IMR-90 (cell line): ENCODE results near the gene NPAS3. TPM values are rescaled to one million over a fixed set of nuclear protein-coding genes. Genes with fewer than 3 reads are reported as not detected.

Source experiments
- ATAC-seq: fragments of 200-7000 bp; cut with Tn5 transposase; 2 replicates; pipeline ENCODE4 v1.9.1; 2020; ENCODE audit warnings: low read depth, mild to moderate bottlenecking, moderate library complexity
- BruUV-seq: library from RNA; stranded (reverse); fragments of 400-500 nt; replicated peaks from 2 replicates; lab custom pipeline; 2021; lab: Mats Ljungman, UMichigan
- CTCF ChIA-PET: fragments of 300-600 bp; formaldehyde crosslinking; extraction: SDS; loops from one replicate; lab custom pipeline; 2021; ENCODE audit warnings: antibody characterized with exemption; lab: Yijun Ruan, JAX
- POLR2A ChIA-PET: fragments of 300-600 bp; sonication (Branson Sonifier 250); formaldehyde crosslinking; loops from one replicate; lab custom pipeline; 2022; ENCODE audit warnings: antibody characterized with exemption; ENCODE audit not compliant: unreplicated experiment; lab: Charles Lee
- DNase-seq: peaks from one replicate; pipeline ENCODE4 v3.0.0; 2013
- H2AFZ ChIP-seq: replicated peaks from 2 replicates; pipeline ENCODE3; 2013; ENCODE audit warnings: low read length, mild to moderate bottlenecking; ENCODE audit not compliant: poor library complexity
- H2AK5ac ChIP-seq: 2 replicates; pipeline ENCODE4 v1.6.1; 2013; ENCODE audit warnings: low read depth, low read length, inconsistent platforms
- H2AK9ac ChIP-seq: replicated peaks from 2 replicates; pipeline ENCODE3; 2013; ENCODE audit warnings: mild to moderate bottlenecking, low read depth, low read length, moderate library complexity; ENCODE audit not compliant: poor library complexity
- H2BK120ac ChIP-seq: 2 replicates; pipeline ENCODE4 v1.6.1; 2013; ENCODE audit warnings: low read depth, low read length, inconsistent platforms
- H2BK15ac ChIP-seq: 3 replicates; pipeline ENCODE4 v1.6.1; 2013; ENCODE audit warnings: low read depth, low read length, inconsistent platforms
- H2BK20ac ChIP-seq: 2 replicates; pipeline ENCODE4 v1.6.1; 2013; ENCODE audit warnings: low read depth, mild to moderate bottlenecking, inconsistent platforms, low read length, moderate library complexity
- H2BK5ac ChIP-seq: 2 replicates; pipeline ENCODE4 v1.6.1; 2013; ENCODE audit warnings: mild to moderate bottlenecking, low read depth, low read length, inconsistent platforms; ENCODE audit not compliant: poor library complexity, severe bottlenecking
- H3K14ac ChIP-seq: replicated peaks from 2 replicates; pipeline ENCODE4 v1.6.1; 2013; ENCODE audit warnings: low read depth, low read length, inconsistent platforms
- H3K18ac ChIP-seq: 2 replicates; pipeline ENCODE4 v1.6.1; 2013; ENCODE audit warnings: low read depth, low read length, control low read depth
- H3K23ac ChIP-seq: 2 replicates; pipeline ENCODE4 v1.6.1; 2013; ENCODE audit warnings: low read depth, low read length, inconsistent platforms
- H3K27ac ChIP-seq: 2 replicates; pipeline ENCODE4 v1.5.1; 2013; ENCODE audit warnings: mild to moderate bottlenecking, control low read depth, low read length; ENCODE audit not compliant: insufficient read depth
- H3K27me3 ChIP-seq: 2 replicates; pipeline ENCODE4 v1.6.1; 2013; ENCODE audit warnings: low read length; ENCODE audit not compliant: control insufficient read depth, insufficient read depth
- H3K36me3 ChIP-seq: 2 replicates; pipeline ENCODE4 v1.6.1; 2013; ENCODE audit warnings: low read length, mixed read lengths; ENCODE audit not compliant: control insufficient read depth, insufficient read depth
- H3K4ac ChIP-seq: 2 replicates; pipeline ENCODE4 v1.6.1; 2013; ENCODE audit warnings: low read depth, low read length, inconsistent platforms
- H3K4me1 ChIP-seq: 2 replicates; pipeline ENCODE4 v1.6.1; 2013; ENCODE audit warnings: low read length, mixed read lengths; ENCODE audit not compliant: control insufficient read depth, insufficient read depth
- H3K4me2 ChIP-seq: 2 replicates; pipeline ENCODE4 v1.6.1; 2013; ENCODE audit warnings: low read depth, mild to moderate bottlenecking, control low read depth, low read length, moderate library complexity
- H3K4me3 ChIP-seq: 2 replicates; pipeline ENCODE4 v1.5.1; 2013; ENCODE audit warnings: low read depth, mild to moderate bottlenecking, control low read depth, low read length, moderate library complexity; ENCODE audit not compliant: insufficient read depth
- H3K56ac ChIP-seq: 2 replicates; pipeline ENCODE4 v1.6.1; 2013; ENCODE audit warnings: low read length, inconsistent platforms; ENCODE audit not compliant: insufficient read depth; ENCODE audit errors: extremely low read depth
- H3K79me1 ChIP-seq, 2 experiments: 2 replicates each; pipeline ENCODE4 v1.6.1; 2013; ENCODE audit warnings: low read length in 2 of 2, inconsistent platforms in 1 of 2, low read depth in 1 of 2
- H3K9ac ChIP-seq: 2 replicates; pipeline ENCODE4 v1.6.1; 2013; ENCODE audit warnings: low read depth, low read length, control low read depth
- H3K9me1 ChIP-seq: 2 replicates; pipeline ENCODE4 v1.6.1; 2013; ENCODE audit warnings: low read length, inconsistent platforms; ENCODE audit not compliant: insufficient read depth
- H3K9me3 ChIP-seq: 2 replicates; pipeline ENCODE4 v1.6.1; 2013; ENCODE audit warnings: low read length; ENCODE audit not compliant: control insufficient read depth, insufficient read depth
- H4K20me1 ChIP-seq: 2 replicates; pipeline ENCODE4 v1.6.1; 2013; ENCODE audit warnings: low read length, inconsistent platforms; ENCODE audit not compliant: insufficient read depth
- H4K5ac ChIP-seq: 2 replicates; pipeline ENCODE4 v1.6.1; 2013; ENCODE audit warnings: mild to moderate bottlenecking, low read depth, low read length, control low read depth
- H4K8ac ChIP-seq, 2 experiments: 2 replicates each; pipeline ENCODE4 v1.6.1; 2013; ENCODE audit warnings: low read depth in 2 of 2, low read length in 2 of 2, control low read depth in 1 of 2, inconsistent platforms in 1 of 2
- H4K91ac ChIP-seq: 2 replicates; pipeline ENCODE4 v1.6.1; 2013; ENCODE audit warnings: low read depth, low read length, inconsistent platforms; ENCODE audit not compliant: insufficient read depth
- CEBPB ChIP-seq: IDR thresholded peaks from 2 replicates; pipeline ENCODE4 v1.6.1; 2012; ENCODE audit warnings: low read depth, low read length, improper control_type of control experiment
- CHD1 ChIP-seq: IDR thresholded peaks from 2 replicates; pipeline ENCODE4 v1.6.1; 2012; ENCODE audit warnings: low read depth, low read length, improper control_type of control experiment
- ELK1 ChIP-seq: fragments of 150-350 bp; IDR thresholded peaks from 2 replicates; pipeline ENCODE4 v1.6.1; 2016; ENCODE audit warnings: low read depth, mild to moderate bottlenecking, low read length, moderate library complexity, borderline replicate concordance
- FOS ChIP-seq: fragments of 150-350 bp; IDR thresholded peaks from 2 replicates; pipeline ENCODE4 v1.6.1; 2016; ENCODE audit warnings: low read depth, low read length
- MAFK ChIP-seq: IDR thresholded peaks from 2 replicates; pipeline ENCODE4 v1.6.1; 2012; ENCODE audit warnings: low read depth, low read length, improper control_type of control experiment
- MAZ ChIP-seq: IDR thresholded peaks from 2 replicates; pipeline ENCODE4 v1.6.1; 2012; ENCODE audit warnings: low read depth, mild to moderate bottlenecking, low read length, improper control_type of control experiment, moderate library complexity, borderline replicate concordance
- MXI1 ChIP-seq: IDR thresholded peaks from 2 replicates; pipeline ENCODE4 v1.6.1; 2012; ENCODE audit warnings: low read depth, mild to moderate bottlenecking, low read length, moderate library complexity, borderline replicate concordance
- NFE2L2 ChIP-seq: fragments of 150-350 bp; IDR thresholded peaks from 2 replicates; pipeline ENCODE4 v1.6.1; 2016; ENCODE audit warnings: low read depth, mild to moderate bottlenecking, low read length
- POLR2A ChIP-seq: IDR thresholded peaks from 2 replicates; pipeline ENCODE4 v1.6.1; 2012; ENCODE audit warnings: mild to moderate bottlenecking, low read depth, low read length
- RAD21 ChIP-seq: IDR thresholded peaks from 2 replicates; pipeline ENCODE4 v1.6.1; 2012; ENCODE audit warnings: low read length, improper control_type of control experiment
- RCOR1 ChIP-seq: IDR thresholded peaks from 2 replicates; pipeline ENCODE4 v1.6.1; 2012; ENCODE audit warnings: mild to moderate bottlenecking, low read length, improper control_type of control experiment; ENCODE audit not compliant: insufficient replicate concordance
- RFX5 ChIP-seq: IDR thresholded peaks from 2 replicates; pipeline ENCODE4 v1.8.0; 2012; ENCODE audit warnings: low read depth, mild to moderate bottlenecking, low read length, moderate library complexity
- SMC3 ChIP-seq: fragments of 150-350 bp; IDR thresholded peaks from 2 replicates; pipeline ENCODE4 v1.6.1; 2016; ENCODE audit warnings: low read depth, mild to moderate bottlenecking, antibody characterized with exemption, low read length, moderate library complexity
- USF2 ChIP-seq: fragments of 150-350 bp; IDR thresholded peaks from 2 replicates; pipeline ENCODE4 v1.6.1; 2017; ENCODE audit warnings: mild to moderate bottlenecking, antibody characterized with exemption, low read length, low read depth
- WGBS, 2 experiments: methylation state at CpG; one replicate each; pipeline versions ENCODE4 v1.1.5 to v1.1.7; 2013; ENCODE audit warnings: missing lambda C conversion rate in 2 of 2; ENCODE audit not compliant: insufficient read length in 1 of 2; ENCODE audit errors: extremely low coverage in 2 of 2; 5-methylcytosine and 5-hydroxymethylcytosine counted together
- dilution Hi-C: fragments of 300-500 bp; cut with HindIII; formaldehyde crosslinking; loops from one replicate; pipeline ENCODE4 v1.14.3; 2018; ENCODE audit warnings: low sequenced_read_pairs; ENCODE audit not compliant: unreplicated experiment
- in situ Hi-C: fragments of 300-500 bp; cut with MboI; formaldehyde crosslinking; loops from 3 replicates; pipeline ENCODE4 v1.14.3; 2019; ENCODE audit warnings: low sequenced_read_pairs, inconsistent platforms, mixed read lengths
- intact Hi-C: fragments of 100-400 bp; cut with micrococcal nuclease; formaldehyde crosslinking; loops from 2 replicates; pipeline ENCODE4 v1.10.0; 2022
- polyA plus RNA-seq, 3 experiments: library from polyadenylated mRNA; depleted of rRNA; stranded (reverse); fragments of >200 nt; gene quantifications; 2 replicates each; pipeline ENCODE4 v1.2.3, GENCODE V29; 2012; ENCODE audit warnings: low replicate concordance in 1 of 3
- total RNA-seq: library from RNA; depleted of rRNA; stranded (reverse); fragments of >200 nt; gene quantifications from 2 replicates; pipeline ENCODE4 v1.2.3, GENCODE V29; 2012
- TF ChIP-seq, protein P1 (sequence below): conservative IDR thresholded peaks from 2 replicates; pipeline ENCODE4 v1.5.1; 2012; ENCODE audit warnings: mild to moderate bottlenecking, low read depth, low read length, improper control_type of control experiment

The NPAS3 gene
- total and polyA plus RNA-seq, 2 of the 4 experiments (the other 2 are of a cell fraction) = not detected

- Histone ChIP-seq H3K56ac (no peak overlapping the region), H3K79me1 (no peaks in the 10 kb centered on the region), H3K23ac (no peak overlapping the region), H2AK9ac (no peak overlapping the region), H2AFZ (no peak overlapping the region), H4K91ac (no peak overlapping the region), H4K20me1 (no peaks in the 10 kb centered on the region), H3K4me1 (no peaks in the 10 kb centered on the region), H3K4ac (no peak overlapping the region), H3K4me3 (no peak overlapping the region), H3K27ac (no peak overlapping the region), H3K36me3 (no peaks in the 10 kb centered on the region), H4K5ac (no peak overlapping the region), H3K9me1 (no peaks in the 10 kb centered on the region), H3K9ac (no peak overlapping the region), H3K9me3 (no peaks in the 10 kb centered on the region), H3K14ac (no peak overlapping the region), H3K27me3 (no peaks in the 10 kb centered on the region), H4K8ac (no peak overlapping the region), H3K4me2 (no peak overlapping the region), H3K18ac (no peak overlapping the region), H2BK120ac (no peak overlapping the region), H2BK15ac (no peak overlapping the region), H2BK5ac (no peak overlapping the region), H2BK20ac (no peak overlapping the region), H2AK5ac (no peak overlapping the region)
- DNase-seq = no peak
- no TSS peak for BruUV-seq
- in situ Hi-C loops (no loop called here), dilution Hi-C loops (no loop called here), intact Hi-C loops (no loop called here)
- TF ChIP-seq ELK1 (no peak), FOS (no peak), MAZ (no peak), RFX5 (no peak), RCOR1 (no peak), RAD21 (no peak), MXI1 (no peak), CHD1 (no peak), NFE2L2 (no peak), MAFK (no peak), USF2 (no peak), SMC3 (no peak), CEBPB (no peak), POLR2A (no peak)
- TF ChIP-seq, protein P1, sequence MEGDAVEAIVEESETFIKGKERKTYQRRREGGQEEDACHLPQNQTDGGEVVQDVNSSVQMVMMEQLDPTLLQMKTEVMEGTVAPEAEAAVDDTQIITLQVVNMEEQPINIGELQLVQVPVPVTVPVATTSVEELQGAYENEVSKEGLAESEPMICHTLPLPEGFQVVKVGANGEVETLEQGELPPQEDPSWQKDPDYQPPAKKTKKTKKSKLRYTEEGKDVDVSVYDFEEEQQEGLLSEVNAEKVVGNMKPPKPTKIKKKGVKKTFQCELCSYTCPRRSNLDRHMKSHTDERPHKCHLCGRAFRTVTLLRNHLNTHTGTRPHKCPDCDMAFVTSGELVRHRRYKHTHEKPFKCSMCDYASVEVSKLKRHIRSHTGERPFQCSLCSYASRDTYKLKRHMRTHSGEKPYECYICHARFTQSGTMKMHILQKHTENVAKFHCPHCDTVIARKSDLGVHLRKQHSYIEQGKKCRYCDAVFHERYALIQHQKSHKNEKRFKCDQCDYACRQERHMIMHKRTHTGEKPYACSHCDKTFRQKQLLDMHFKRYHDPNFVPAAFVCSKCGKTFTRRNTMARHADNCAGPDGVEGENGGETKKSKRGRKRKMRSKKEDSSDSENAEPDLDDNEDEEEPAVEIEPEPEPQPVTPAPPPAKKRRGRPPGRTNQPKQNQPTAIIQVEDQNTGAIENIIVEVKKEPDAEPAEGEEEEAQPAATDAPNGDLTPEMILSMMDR = no peak
- WGBS, 2 experiments = no CpG with 5 or more reads among the region's 5 CpGs
- ChIA-PET POLR2A (no interaction called here), CTCF (no interaction called here)
- ATAC-seq = no peak
These were observed 816.7 kb downstream of the NPAS3 start for GRCh38 chr14:33755358-33755757.
